ENCODE results near the gene TCF15.

GRCh38 chr20:575230-575629 lies 34.9 kb downstream of the TCF15 start:
- TF ChIP-seq POLR2A (IDR thresholded peaks at IDR 0.05; ENCODE audit: low read depth) (no peak), CTCF (IDR thresholded peaks at IDR 0.05) (no peak), POLR2AphosphoS5 (IDR thresholded peaks at IDR 0.05) (no peak), EP300 (IDR thresholded peaks at IDR 0.05) (no peak)

Data from esophagus muscularis mucosa (tissue), 4 donors.